CD4-positive, alpha-beta T cell (primary cell): ENCODE measurements around the gene LCK. TPM values are rescaled to one million over a fixed set of nuclear protein-coding genes. Genes with fewer than 3 reads are reported as not detected.

Source experiments
- ATAC-seq: fragments of 200-7000 bp; cut with Tn5 transposase; one replicate; pipeline ENCODE4 v1.10.0; 2022; ENCODE audit warnings: mild to moderate bottlenecking; ENCODE audit not compliant: poor library complexity
- CTCF ChIA-PET: fragments of 350-600 bp; sonication (Branson Sonifier 250); formaldehyde crosslinking; loops from one replicate; lab custom pipeline; 2021; ENCODE audit warnings: antibody characterized with exemption, inconsistent platforms; lab: Charles Lee
- POLR2A ChIA-PET: fragments of 350-600 bp; sonication (Branson Sonifier 250); formaldehyde crosslinking; loops from one replicate; lab custom pipeline; 2021; ENCODE audit warnings: antibody characterized with exemption, inconsistent platforms; lab: Charles Lee
- DNase-seq, 14 experiments: peaks; one replicate each; pipeline ENCODE4 v3.0.0-alpha.2; 2013 to 2020; ENCODE audit warnings: mixed read lengths in 2 of 14
- H3K27ac ChIP-seq, 2 donors: one replicate each; pipeline versions ENCODE4 v1.5.1 to v1.7.0; 2013; ENCODE audit warnings: low read length in 2 of 2, low read depth in 1 of 2, mild to moderate bottlenecking in 1 of 2
- H3K27me3 ChIP-seq, 2 experiments: 1 replicate in 1 of 2; 2 replicates in 1 of 2; pipeline versions ENCODE4 v1.6.1 to v1.7.0; 2013; ENCODE audit warnings: low read length in 2 of 2, control low read depth in 1 of 2, mild to moderate bottlenecking in 1 of 2, moderate library complexity in 1 of 2; ENCODE audit not compliant: insufficient read depth in 2 of 2, control insufficient read depth in 1 of 2
- H3K36me3 ChIP-seq: one replicate; pipeline ENCODE4 v1.6.1; 2013; ENCODE audit warnings: low read length, control low read depth; ENCODE audit not compliant: insufficient read depth
- H3K4me1 ChIP-seq: one replicate; pipeline ENCODE4 v1.6.1; 2013; ENCODE audit warnings: low read length, control low read depth; ENCODE audit not compliant: insufficient read depth
- H3K4me3 ChIP-seq: one replicate; pipeline ENCODE4 v1.5.1; 2013; ENCODE audit warnings: mild to moderate bottlenecking, low read length, moderate library complexity
- H3K9me3 ChIP-seq, 2 experiments: 1 replicate in 1 of 2; 2 replicates in 1 of 2; pipeline versions ENCODE4 v1.6.1 to v1.7.0; 2013; ENCODE audit warnings: low read length in 2 of 2, mild to moderate bottlenecking in 2 of 2, control low read depth in 1 of 2, moderate library complexity in 1 of 2; ENCODE audit not compliant: control insufficient read depth in 1 of 2, insufficient read depth in 1 of 2
- H3K27ac Mint-ChIP-seq: one replicate; pipeline ENCODE4 v1.8.0; 2020; ENCODE audit warnings: mixed read lengths
- H3K27me3 Mint-ChIP-seq: one replicate; pipeline ENCODE4 v1.8.0; 2021; ENCODE audit warnings: mixed read lengths
- H3K36me3 Mint-ChIP-seq: one replicate; pipeline ENCODE4 v1.8.0; 2021; ENCODE audit warnings: low read depth, mixed read lengths
- H3K4me1 Mint-ChIP-seq: one replicate; pipeline ENCODE4 v1.8.0; 2021; ENCODE audit warnings: low read depth, mixed read lengths
- H3K4me3 Mint-ChIP-seq: one replicate; pipeline ENCODE4 v1.8.0; 2020; ENCODE audit warnings: mild to moderate bottlenecking, mixed read lengths
- H3K9me3 Mint-ChIP-seq: one replicate; pipeline ENCODE4 v1.8.0; 2020; ENCODE audit warnings: mixed read lengths
- CTCF ChIP-seq: fragments of 200-600 bp; IDR thresholded peaks from one replicate; pipeline ENCODE4 v1.8.0; 2022; ENCODE audit warnings: antibody characterized with exemption, mild to moderate bottlenecking
- intact Hi-C, 2 experiments: fragments of 100-400 bp; cut with DNase I in 1 of 2; cut with micrococcal nuclease in 1 of 2; formaldehyde crosslinking; loops; one replicate each; pipeline versions ENCODE4 v1.15.1 to v1.9.0; 2023 to 2025; cut with DNase I, micrococcal nuclease
- total RNA-seq, 174 experiments: library from RNA in 2 of 174; stranded (reverse) in 2 of 174; gene quantifications; one replicate each; pipeline ENCODE4 v1.2.3 and lab custom pipeline; 2021 to 2026

LCK gene
- total RNA-seq, 2 experiments from 2014 or later: 187 to 188 TPM

- Histone ChIP-seq H3K27ac (no peak overlapping the region), H3K9me3 (no peaks in the 10 kb centered on the region), H3K27me3 (no peaks in the 10 kb centered on the region), H3K4me1 (peaks cover 34% of the 10 kb centered on the region), H3K36me3 (peaks cover 44% of the 10 kb centered on the region), H3K4me3 (no peak overlapping the region)
- H3K4me1 Mint-ChIP-seq: peaks cover 46% of the 10 kb centered on the region
- ATAC-seq (no peak), DNase-seq (no peak)
- peak overlapping the region; percentile 99 for H3K4me3 Mint-ChIP-seq
- TF ChIP-seq CTCF: no peak
- POLR2A ChIA-PET: interaction anchor here (1.6 to 2.8 kb wide), 2 partner anchors 27 to 171 kb away, joined by 9 read pairs; partner anchors contain the start of genes BSDC1 and LCK
- CTCF ChIA-PET: interaction anchor here (0.6 to 1.6 kb wide), 7 partner anchors 16 to 112 kb away, joined by 3 to 5 read pairs (median 4); partner anchors contain the start of gene MARCKSL1
- peaks cover 71% of the 10 kb centered on the region for H3K36me3 Mint-ChIP-seq
- peak overlapping the region; percentile 99 for H3K27ac Mint-ChIP-seq
- intact Hi-C loops: loop anchor here (2.0 to 10.0 kb wide), 2 partner anchors 27 to 51 kb away; partner anchors contain the start of gene LCK (in 1 of the 2)
- H3K9me3 Mint-ChIP-seq: no peaks in the 10 kb centered on the region
- H3K27me3 Mint-ChIP-seq: no peaks in the 10 kb centered on the region
Measured at GRCh38 chr1:32223683-32224082, 27.4 kb upstream of the LCK start.

- H3K4me1 ChIP-seq: peaks cover 34% of the 10 kb centered on the region
- peak overlapping the region; percentile 99 for H3K27ac Mint-ChIP-seq
- peaks cover 49% of the 10 kb centered on the region for H3K36me3 ChIP-seq
- ChIA-PET CTCF (interaction anchor here (1.1 to 1.6 kb wide), 4 partner anchors 9 to 112 kb away, joined by 3 to 5 read pairs (median 4); partner anchors contain the start of gene MARCKSL1), POLR2A (no interaction called here)
- peaks cover 74% of the 10 kb centered on the region for H3K36me3 Mint-ChIP-seq
- intact Hi-C loops: loop anchor here in 1 of 2 experiments (10.0 kb wide), 1 partner anchor 51 kb away; no protein-coding TSS in a partner anchor
- H3K9me3 Mint-ChIP-seq: no peaks in the 10 kb centered on the region
- no peaks in the 10 kb centered on the region for H3K27me3 ChIP-seq
- no peak for TF ChIP-seq CTCF
- peaks cover 46% of the 10 kb centered on the region for H3K4me1 Mint-ChIP-seq
- H3K27me3 Mint-ChIP-seq: no peaks in the 10 kb centered on the region
- H3K4me3 Mint-ChIP-seq: peak overlapping the region; percentile 99
- H3K4me3 ChIP-seq: no peak overlapping the region
- ATAC-seq (no peak), DNase-seq (no peak)
- no peaks in the 10 kb centered on the region for H3K9me3 ChIP-seq
- H3K27ac ChIP-seq: no peak overlapping the region
Measured at GRCh38 chr1:32224285-32224684, 26.8 kb upstream of the LCK start.

- intact Hi-C loops: loop anchor here in 1 of 2 experiments (10.0 kb wide), 1 partner anchor 46 kb away; no protein-coding TSS in a partner anchor
- Mint-ChIP-seq H3K27me3 (no peaks in the 10 kb centered on the region), H3K9me3 (no peaks in the 10 kb centered on the region), H3K4me1 (peaks cover 19% of the 10 kb centered on the region), H3K4me3 (no peak overlapping the region), H3K36me3 (peaks cover 57% of the 10 kb centered on the region), H3K27ac (no peak overlapping the region)
- no peak for ATAC-seq
- CTCF ChIA-PET: interaction anchor here (0.9 to 2.5 kb wide), 3 partner anchors 12 to 61 kb away, joined by 3 to 8 read pairs (median 7); no protein-coding TSS in a partner anchor
- Histone ChIP-seq H3K4me1 (peaks cover 10% of the 10 kb centered on the region), H3K27me3 (no peaks in the 10 kb centered on the region), H3K36me3 (peaks cover 71% of the 10 kb centered on the region), H3K4me3 (no peak overlapping the region), H3K27ac (no peak overlapping the region), H3K9me3 (no peaks in the 10 kb centered on the region)
- DNase-seq: no peak
- POLR2A ChIA-PET: interaction anchor here (1.0 kb wide), 1 partner anchor 21 kb away, joined by 6 read pairs; no protein-coding TSS in a partner anchor
- no peak for TF ChIP-seq CTCF
Measured at GRCh38 chr1:32228771-32229170, 22.3 kb upstream of the LCK start.
